NCI-H226 (cell line): Measurements from ENCODE around the gene DPYSL4.

Experiments used
- DNase-seq: peaks from one replicate; pipeline ENCODE4 v3.0.0-alpha.2; 2015

Gene DPYSL4

GRCh38 chr10:132164761-132165278, 21.9 kb upstream of the DPYSL4 start:
- DNase-seq, result no peak

- DNase-seq, result no peak
Measured at GRCh38 chr10:132165416-132165980, 21.2 kb upstream of the DPYSL4 start.

DNA sequence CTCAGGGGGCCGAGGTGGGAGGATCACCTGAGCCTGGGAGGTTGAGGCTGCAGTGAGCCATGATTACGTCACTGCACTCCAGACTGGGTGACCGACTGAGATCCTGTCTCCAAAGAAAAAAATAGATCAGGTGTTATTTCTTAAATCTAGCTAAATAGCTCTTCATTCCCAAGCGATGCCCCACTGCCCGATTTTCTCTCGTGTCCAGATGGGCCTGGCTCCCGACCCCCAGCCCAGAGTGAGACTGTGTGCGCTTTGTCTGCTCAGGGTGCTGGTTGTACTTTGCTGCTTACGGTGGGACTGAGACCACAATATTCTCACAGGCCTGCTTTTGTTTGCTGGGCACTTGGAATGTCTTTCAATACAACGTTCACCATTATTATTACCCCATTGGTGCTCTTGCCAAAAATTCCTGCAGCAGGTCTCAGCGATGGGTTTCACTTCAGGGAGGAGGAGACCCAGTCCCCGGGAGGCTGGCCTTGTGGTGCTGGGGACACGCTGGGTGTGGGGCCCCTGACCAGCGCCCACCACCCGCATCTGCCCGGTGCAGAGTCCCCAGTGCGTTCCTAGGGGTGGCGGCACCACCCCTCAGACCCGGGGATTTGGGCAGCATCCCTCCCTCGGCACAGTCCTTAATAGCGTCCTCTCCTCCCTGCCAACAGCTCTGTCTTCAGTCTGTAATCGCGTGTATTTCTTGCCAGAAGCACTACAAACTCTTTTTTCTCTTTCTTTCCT, 20.4 kb upstream of the DPYSL4 start:
- no peak for DNase-seq

DNA sequence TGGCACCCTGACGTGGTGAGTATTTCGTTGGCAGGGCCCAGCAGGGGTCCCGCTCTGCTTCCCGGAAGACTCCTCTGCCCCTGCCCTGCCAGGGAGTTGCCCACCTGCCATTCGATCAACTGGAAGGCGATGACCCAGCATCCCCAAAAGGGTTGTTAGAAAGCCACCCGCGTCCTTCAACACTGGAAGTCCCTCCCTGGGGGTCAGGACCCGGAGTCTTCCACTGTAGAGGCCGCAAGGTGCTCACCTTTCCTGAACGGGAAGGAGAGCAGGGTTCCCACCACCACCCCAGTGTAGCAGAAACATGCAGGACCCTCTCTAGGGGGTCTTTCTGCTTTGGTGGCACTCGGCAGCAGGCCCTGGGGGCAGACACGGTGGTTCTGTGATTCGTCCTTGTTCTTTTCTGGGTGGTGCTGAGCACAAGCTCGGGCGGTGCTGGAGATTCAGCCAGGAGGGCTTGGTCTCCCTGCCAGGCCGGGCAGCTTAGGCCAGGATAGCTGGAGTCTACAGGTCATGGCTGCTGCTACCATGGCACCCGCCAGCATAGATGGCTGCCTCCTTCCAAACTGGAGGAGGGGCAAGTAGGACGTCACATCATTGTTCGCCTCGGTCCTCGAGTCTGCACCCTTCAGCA, 19.6 kb upstream of the DPYSL4 start:
- DNase-seq, result no peak

DNA sequence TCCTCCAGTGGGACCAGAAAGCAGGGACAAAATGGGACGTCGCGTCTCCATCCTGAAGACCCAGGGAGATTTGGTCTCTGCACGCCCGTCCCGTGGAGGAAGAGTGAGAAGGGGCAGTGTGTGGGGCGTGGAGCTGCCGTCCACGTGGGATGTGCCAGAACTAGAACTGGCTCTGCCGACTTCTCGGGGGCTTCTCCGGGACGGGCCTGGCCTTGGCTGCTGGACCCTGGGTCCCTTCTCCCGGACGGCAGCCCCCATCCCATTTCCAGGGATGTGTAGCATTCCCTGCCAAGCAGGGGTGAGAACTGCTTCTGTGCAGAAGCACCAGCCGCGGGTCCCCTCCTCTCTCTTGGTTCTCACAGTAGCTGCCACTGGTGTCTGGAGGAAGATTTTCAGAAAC, 18.8 kb upstream of the DPYSL4 start:
- DNase-seq, result no peak

DNA sequence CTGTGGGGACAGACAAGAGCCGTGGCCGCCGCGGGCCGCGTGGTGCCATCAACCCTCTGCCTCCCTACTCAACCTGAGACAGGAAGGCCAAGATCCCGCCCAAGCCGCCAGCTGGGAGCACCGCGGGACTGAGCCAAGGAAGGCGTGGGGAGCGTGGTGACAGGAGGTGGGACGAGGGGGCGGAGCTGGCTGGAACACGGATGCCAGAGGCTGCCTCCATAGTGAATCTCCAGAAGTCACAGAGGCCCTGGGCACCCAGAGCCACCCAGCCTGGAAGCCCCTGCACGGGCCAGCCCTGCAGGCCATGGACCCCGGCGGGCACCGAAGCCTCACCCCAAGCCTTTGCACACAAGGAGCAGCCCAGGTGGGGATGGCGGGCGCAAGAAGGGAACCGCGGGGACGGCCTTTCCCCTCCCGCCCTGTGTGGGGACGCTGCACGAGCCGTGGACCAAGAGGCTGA, 18.1 kb upstream of the DPYSL4 start:
- DNase-seq, result no peak

DNA sequence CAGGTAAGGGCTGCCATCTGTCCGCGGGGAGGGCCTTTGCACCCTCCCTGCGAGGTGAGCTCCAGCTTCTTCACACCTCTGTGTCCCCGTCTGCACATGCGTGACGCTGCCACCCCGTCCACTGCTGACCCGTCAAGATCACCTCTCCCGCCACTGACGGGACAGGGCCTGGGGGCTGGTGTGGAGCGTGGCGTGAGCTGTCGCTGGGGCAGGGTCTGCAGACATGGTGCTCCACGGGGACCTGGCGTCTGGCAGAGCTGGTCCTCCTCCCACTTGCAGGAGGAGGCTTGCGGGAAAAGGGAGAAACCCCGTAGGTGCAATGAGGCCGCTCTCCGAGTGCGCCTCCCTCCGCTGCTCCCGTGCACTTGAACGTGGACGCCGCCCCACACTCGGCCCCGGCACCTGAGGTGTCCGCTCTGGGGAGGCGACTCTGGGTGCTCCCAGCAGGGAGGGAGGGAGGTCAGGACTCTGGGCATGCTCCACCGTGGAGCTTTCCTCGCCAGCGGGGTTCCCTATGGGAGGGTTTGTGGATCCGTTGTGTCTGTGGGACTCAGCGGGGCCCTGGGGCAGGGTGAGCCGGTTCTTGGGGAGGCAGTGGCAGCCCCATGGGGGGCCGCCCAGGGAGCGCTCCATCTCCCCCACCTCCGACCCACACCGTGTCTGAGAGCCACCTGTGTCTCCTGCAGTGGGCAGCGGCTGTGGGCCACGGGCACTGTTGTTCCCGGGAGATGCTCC, 17.6 kb upstream of the DPYSL4 start:
- no peak for DNase-seq

DNA sequence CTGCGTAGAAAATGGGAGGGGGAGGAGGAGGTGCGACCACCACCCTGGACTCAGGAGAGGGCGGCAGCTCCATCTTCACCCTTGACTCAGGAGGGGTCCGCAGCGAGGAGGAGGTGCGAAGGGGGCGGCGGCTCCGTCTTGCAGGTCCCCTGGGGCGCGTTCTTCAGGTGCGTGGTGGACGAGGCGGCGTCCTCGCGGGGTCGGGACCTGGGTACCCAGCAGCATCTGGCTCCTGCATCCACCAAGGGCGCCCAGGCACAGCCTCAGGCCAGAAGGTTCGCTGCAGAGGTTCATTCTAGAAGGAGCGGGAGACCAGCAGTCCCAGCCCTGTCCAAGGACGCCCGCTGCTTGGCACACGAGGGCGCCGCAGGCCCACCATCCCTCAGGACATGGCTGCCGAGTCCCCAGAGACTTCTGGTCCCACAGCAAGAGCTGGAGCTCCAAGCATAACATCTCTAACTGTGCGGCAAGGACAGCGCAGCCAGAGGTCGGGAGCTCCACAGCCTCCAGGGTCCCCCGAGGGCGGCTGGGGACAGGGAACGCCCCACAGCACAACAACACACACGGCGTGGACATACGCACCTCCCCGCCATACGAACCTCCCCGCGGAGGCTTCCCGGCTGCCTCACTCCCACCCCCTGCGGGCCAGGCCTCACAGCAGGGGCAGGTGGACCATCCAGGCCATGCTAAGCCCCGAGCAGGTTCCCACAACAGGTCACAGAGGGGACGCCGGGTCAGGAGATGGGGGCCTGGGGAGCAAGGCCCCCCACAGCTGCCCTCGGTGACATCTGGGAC, 16.8 kb upstream of the DPYSL4 start:
- no peak for DNase-seq

DNA sequence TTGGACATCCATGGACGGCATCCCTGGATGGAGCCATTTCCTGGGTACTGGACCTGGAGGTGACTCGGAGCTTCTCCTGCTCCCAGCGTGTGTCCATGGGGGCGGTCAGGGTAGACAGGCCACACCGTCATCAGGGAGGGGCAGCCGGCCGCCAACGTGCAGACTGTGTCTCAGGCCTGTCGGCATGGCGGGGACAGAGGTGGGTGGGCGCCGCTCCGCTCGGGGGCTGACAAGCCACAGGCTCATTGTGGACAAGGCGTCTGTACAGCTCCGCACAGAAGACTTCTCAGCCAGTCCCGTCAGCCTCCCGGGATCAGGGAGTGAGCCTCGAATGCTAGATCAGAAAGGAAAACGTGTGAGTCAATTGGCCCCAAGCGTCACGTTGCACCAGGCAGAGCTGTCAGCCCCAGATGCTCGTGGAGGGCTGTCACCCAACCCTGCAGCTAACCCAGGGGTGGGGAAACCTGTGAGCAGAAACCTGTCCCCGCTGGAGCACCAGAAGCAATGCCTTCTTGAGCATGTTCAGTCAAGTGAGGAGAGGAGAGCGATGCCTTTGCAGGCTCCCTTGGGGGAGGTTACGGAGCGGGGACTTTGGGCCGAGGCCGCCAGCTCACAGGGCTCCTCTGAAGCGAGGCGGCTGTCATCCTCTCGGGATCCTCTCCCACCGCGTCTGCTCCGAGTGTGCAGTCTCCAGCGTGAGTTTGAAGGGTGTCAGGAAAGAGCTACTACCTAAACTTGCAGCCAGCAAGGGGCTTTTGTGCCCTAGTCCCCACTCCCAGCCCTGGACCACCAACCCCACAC, 16.0 kb upstream of the DPYSL4 start:
- DNase-seq, result no peak

- DNase-seq, result no peak
Measured at GRCh38 chr10:132172091-132173066, 14.4 kb upstream of the DPYSL4 start.

GRCh38 chr10:132173185-132173584, 13.6 kb upstream of the DPYSL4 start:
- DNase-seq, result no peak

- DNase-seq, result no peak
Measured at GRCh38 chr10:132174237-132174636, 12.5 kb upstream of the DPYSL4 start.

GRCh38 chr10:132175408-132175807, 11.3 kb upstream of the DPYSL4 start:
- DNase-seq, result no peak

DNA sequence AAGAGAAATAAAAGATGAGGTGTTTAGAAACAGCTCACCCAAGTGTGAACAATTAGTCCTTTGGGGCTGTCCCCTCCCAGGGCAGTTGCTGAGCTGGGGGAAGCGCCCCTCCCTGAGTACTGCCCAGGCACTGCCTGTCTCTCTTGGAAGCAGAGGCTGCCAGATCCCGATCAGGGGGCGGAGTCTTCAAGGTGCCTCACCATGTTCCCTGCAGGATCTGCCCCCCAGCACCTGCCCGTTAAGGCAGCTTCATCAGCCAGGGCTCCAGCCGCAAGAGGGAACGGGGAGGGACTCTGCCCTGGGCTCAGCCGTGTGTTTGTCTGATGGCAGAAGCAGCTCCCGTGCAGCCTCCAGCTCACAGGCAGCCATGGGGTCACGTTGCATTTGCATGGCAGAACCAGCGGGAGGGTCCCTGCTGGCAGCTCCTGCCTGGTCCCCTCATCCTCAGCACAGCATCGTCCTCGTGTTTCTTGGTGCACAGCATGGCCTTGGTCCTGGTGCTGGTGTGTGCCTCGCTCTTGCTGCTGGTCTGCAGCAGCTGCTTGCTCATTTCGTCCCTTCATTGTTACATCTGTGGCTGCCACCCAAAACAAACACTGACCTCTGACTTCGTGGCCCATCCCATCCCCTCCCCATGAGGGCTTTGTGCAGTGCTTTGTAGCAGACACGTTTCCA, 10.7 kb upstream of the DPYSL4 start:
- no peak for DNase-seq

DNA sequence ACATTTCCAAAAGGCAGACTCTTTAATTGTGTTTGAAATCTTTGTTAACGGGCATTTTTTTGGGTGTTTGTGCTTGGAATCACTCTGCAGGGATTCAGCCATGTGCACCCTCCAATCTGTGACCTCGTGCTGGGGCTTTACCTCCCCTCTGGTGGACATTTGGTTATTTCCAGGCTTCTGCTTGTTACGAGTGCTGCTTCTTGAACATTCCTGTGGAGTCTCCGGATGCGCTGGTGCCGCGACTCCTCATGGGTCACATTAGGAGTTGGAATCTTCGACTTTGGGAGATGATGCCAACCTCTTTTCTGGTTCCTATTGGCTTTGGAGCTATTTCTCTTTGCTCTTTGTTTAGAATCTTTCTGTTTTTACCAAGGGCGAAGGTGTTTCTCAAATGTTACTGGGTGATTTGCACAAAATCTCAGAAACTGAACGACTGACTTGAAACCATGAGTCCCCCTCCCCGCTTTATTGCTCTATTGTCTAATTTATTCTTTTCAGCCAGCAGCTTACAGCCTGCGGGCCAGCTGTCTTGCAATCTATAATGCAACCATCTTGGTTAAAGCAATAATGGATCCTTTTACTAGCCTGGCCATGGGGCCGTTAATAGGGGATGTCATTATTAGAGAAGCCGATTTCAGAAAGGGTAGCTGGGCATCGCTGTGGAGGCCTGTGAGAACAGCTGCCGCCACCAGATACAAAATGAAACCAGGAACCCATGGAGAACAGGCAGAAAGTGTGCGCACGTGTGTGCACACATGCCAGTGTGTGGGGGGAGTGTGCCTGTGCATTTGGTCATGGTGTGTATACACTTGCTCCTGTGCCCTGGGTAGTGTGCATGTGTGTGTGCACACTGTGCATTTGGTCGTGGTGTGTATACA, 9.9 kb upstream of the DPYSL4 start:
- no peak for DNase-seq

- DNase-seq, result no peak
Measured at GRCh38 chr10:132178046-132178445, 8.7 kb upstream of the DPYSL4 start.

GRCh38 chr10:132178672-132179545, 7.8 kb upstream of the DPYSL4 start:
- no peak for DNase-seq
